ENCODE results near the gene B4GALT1.

B4GALT1 gene

DNA sequence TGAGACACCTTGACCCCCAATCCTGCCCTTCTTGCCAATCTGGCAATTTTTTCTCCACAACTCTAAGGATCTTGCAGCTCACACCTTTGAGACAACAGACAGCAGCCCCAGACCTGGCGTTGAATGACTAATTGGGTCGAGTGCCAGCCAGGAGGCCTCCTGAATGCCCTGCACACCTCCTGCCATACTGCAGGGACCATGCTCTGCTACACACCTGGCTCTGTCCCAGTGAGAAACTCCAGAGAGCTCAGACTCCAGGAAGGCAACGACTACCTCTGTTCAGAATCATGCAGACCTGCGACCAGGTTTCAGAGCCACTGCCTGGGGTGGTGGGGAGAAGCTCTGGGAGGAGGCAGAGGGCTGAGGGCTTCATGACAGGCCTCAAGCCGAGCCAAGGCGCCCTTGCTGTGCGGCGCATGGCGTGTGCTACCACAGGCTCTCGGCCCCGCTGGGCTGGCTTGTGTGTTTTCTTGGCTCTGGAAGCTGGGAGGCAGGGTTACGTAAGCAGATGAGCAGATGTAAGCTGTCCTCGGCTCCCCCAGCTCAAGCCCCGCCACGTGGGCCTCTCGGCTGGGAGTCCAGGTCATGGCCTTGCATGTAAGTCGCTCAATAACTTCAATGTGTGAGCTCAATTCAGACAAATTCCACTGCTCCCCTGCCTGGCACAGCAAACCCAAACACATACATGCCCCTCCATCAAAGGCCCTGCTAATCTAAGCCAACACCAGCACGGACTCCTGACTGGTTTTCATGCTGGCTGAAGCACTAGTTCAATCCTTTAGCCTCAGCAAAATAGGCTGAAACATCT is 27.5 kb downstream of the B4GALT1 start:
- no peak for DNase-seq

DNA sequence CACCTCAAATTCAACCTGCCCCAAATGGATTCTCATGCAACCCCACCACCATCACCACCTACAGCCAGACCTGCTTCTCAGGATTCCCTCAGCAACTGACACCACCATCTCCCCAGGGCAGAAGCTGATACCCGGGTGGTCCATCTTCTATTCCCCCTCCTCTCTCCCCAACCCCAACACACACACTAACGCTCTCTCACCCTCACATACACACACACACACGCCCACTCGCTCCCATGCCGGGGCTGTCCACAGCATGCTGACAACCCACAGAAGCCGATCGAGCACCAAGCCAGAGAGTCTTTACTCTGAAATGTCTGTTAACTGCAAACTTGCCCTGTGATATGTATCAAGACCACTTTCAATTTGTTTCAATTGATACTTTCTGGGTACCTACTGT is 28.4 kb downstream of the B4GALT1 start:
- no peak for DNase-seq

DNA sequence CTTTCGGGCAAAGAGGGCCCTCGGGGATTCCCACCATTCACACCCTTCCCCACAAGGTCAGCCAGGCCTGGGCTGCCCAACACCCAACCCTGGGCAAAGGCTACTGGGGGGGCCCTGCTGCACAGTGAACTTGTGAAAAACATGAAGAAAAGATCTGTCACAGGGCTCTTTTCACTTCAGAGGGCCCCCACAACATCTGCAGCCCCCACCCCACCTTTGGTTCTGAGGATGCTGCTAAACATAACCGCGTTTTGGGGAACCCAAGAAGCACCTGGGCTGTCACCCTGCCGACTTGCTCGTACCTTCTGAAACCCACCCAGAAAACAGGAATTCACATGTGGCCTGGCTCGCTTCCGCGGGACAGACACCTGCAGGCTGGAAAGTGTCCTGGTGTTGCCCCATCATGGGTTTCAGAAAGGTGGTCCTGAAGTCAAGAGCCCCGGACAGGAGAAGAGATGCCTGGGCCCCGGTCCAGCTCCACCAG is 29.3 kb downstream of the B4GALT1 start:
- DNase-seq: no peak

DNA sequence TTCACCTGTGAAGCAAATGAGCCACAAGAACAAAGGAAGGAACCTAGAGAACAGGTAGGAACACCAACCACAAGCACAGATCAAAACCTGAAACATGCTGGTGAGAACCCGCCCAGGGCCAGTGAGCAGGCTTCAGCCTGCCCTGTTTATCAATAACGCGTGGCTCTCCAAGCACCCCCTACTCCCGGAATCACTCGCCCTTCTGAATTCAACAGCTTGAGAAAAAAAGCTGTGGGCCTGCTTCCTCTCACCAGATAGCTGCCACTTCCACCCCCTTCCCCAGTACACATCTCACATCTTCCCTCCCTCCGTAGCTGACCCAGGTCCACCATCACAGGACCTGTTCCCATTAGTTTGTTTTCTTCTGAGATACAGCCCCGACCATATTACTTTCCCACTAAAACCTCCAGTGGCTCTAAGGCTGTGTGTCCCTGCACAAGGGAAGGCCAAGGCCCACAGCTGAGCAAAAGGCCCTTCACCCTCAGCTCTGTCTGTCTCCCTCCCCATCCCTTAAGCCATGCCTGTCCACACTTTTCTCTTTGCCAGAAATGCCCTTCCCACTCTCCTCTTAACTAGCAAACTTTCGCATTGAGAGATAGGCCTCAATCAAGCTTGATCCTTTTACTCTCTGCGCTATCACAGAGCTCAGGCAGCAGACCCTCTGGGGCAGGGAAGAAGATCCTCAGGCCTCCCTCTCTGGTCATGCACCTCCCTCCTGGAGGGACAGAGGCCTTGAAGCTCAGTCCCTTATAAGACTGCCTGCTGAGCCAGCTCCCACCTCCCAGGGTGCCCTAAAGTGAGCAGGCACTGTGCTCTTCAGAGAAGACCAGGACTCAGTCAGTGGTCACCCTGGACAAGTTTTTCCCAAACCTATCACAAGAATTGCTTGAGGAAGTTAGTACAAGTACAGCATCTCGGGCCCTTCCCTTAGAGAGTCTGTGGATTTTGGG is 30.1 kb downstream of the B4GALT1 start:
- DNase-seq: no peak

DNA sequence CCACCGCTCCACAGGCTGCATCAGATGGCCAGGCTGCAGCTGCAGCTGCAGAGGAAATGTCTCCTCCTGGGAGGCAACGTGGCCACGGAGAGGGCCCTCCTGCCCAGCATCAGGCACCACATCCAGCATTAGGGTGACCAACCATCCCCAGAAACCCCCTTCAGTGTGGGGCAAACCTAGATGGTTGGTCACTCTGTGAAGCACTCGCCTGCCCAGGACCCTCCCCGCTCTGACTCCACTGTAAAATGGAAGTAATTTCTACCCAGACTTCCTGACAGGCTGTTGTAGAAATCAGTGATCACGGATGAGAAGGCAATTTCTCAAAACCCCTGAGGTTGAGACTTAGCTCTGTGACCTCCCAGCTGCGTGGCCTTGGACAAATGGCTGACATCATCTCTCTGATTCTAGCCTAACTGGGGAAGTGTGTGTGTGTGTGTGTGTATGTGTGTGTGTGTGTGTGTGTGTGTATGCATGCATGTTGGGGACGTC is 31.6 kb downstream of the B4GALT1 start:
- DNase-seq: no peak

DNA sequence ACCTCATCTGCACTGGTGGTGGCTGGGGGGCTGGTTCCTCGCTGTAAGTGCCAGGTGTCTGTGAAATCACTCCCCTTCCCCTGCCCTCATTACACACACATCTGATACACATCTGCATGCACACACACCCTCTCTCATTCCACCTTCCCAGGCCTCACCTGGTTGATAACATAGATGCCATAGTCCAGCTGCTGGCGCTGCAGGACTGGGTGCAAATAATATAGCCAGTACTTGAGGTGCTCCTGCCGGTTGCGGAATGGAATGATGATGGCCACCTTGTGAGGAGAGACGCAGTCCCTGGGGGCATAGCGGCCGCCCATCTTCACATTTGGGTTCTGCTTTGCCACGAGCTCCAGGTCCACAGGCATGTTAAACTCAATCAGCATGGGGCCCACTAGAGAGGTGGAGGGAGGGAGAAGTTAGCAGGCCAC is 32.1 kb downstream of the B4GALT1 start:
- DNase-seq: no peak

DNA sequence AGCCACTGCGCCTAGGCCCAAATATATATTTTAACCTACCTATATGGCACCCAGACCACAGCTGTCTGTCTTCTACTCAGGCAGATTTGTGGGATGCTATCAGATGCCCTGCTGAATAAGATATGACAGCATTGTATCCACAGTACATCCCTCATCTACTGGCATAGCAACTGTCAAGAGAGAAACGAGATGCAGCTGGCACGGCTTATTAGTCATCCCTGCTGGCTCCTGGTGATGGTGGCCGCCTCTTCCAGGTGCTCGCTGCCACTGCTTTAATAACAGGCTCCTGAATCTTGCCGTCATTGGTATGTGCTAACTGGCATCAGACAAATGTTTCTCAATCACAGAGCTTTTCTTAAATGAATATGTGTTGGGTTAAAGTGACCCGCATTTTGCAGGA is 34.0 kb downstream of the B4GALT1 start:
- no peak for DNase-seq

DNA sequence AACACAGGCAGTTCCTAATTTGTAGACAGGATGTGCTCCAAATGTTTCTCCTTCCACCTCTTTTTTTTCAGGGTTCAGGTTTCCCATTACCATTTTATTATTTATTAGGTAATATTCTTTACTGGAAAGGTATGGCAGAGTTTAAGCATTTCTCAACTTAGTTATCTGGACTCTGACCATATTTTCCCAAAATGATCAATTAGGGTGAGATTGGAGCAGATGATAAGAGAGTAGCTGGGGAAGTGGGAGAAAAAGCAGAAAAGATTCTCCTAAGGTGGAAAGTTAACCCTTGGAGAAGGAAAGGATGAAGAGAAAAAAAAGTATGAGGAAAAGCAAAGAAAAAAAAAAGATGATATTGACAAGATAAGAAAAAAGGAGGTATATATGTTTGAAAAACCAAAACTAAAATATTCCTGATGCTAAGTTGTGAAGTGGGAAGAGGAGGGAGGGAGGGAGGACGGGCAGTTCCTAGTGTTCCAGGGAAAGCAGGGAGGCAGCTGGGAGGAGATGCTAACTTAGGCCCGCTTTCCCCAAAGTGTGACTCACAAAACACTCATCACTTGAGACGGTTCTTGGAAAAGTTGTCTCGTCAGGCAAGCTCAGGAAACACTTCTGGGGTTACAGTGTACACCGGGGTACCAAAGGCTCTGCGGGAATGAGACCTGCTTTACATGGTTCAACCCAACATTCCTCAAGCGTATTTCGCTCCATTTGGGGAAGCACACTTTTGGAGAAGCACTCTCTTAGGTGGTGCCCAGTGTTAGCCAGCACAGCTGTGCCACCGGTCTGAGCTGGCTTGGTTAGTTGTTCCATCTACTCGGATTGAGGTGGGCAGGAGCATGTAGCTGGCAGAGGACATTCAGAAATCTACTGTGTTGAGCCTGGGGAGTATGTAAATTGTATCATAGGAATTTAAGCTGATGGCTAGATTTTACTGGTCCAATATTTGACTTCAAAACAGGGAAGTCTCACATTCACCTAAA is 35.1 kb downstream of the B4GALT1 start:
- DNase-seq: no peak

DNA sequence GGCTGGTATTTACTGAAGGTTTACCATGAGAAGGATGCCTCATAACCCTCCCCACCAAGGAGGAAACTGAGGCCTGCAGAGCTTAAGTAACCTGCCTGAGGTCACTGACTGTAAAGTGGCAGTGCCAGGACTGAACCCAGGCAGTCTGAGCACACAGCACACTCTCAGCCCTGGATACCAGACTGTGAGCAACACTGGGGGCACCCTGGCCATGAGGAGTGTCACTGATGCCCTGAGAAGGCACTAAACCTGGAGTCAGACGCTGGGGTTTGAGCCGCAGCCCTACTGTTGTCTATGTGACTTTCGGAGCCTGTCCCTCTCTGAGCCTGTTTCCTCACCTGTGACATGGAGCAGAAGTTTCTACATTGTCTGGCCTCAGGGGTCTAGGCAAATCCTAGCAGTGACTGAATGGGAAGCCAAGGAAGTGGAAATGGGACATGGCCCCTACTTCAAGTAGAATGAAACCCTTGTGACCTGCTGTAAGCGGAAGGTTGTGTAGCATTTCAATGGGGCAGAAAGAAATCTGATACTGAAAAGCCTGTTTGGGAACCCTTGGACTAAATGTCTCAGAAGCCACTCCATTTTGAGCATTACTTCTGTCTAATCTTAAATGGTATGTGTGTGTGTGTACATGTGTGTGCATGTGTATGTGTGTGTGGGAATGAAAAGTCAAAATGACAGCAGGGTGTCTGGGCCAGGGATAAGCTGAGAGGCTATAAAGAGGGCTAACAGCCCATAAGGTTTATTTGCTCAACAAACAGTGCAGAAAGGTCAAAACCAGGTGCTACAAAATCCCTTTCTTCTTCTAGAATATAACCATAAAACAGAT is 36.0 kb downstream of the B4GALT1 start:
- DNase-seq: no peak

DNA sequence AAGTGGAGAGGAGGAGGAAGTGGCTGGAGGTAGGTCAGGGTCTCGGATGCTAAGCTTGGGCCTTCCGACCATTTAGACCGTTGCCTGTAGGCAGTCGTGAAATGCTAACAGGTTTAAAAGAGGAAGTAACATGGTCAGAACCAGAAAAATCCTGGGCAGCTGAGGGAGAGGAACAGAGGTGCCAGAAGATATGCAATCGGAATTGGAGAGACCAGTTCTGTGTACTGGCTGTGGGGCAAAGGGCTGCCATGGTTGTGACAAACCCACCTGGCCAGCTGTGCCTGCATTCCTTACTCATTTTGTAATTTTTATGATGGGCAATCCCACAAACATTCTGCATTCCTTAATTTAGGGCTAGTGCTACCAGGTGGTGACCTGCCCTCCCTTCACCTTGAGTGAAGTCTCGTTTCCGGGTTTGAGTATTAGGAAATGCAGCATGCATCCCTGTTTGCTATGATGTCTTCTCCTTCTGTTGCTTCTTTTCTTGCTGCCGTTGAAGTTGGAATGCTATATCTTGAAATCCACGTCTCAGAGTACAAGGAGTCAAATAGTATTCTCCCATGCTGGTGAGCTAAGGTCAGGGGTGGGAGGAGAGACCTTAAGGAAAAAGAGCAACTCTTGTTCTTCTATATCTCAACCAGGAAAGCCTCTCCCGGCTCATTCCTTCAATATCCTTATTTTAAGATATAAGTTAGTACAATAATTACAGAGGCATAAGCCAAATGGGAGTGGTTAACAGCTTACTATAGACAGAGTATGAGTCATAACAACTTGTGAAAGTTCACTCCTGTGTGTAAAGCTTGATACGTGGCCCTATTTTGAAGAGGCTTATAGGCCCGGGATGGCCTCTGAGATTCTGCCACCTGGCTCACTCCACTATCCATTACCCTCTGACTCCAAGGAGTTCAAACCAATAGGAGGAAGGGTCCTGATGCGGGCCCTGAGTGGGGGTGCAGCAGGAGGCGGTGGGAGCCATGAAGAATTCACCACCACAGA is 37.0 kb downstream of the B4GALT1 start:
- DNase-seq: no peak

DNA sequence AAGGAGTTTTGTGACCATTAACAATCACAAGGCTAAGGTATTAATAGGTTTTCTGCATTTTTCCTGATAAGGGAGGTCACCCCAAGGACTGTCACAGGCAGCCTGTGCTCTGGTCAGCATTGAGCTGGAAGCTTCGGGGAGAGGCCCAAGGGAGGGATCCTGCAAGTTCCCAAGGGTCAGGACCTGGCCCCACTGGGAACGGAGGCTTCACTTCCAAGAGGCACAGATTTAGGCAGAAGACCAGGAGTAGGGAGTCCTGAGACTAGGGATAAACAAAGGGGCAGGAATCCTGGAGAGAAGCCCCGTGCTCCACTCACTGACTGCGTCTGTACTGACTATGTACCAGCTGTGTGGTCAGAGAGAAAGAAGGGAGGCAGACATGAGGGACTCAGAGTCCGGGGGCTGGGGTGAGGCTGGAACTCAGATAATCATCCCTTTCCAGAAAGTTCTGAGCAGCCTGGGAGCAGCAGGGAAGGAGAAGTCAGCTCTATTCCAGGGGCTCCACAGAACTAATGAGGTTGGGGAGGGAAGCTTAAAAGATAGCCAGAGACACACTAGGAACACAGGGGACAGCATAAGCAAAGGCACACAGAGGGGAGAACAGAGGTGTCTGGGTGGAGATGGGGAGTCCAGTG is 37.8 kb downstream of the B4GALT1 start:
- DNase-seq: no peak

DNA sequence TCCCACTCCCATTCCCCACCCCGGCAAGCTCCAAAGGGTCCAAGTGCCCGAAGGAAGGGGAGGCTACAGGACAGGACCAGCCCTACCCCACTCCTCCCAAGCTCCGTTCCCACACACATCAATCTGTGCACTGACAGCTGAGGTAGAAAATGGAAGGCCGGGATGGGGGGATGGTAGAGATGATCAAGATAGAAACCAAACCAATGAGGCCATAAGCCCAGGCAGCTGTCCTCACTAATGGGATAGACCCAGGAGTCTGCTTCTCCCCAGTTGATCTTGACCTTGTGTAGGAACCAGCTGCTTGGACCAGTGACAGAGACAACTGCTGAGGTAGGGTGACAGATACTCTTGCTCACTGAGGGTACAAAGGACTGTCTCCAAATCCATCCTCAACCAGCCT is 38.6 kb downstream of the B4GALT1 start:
- DNase-seq: no peak

DNA sequence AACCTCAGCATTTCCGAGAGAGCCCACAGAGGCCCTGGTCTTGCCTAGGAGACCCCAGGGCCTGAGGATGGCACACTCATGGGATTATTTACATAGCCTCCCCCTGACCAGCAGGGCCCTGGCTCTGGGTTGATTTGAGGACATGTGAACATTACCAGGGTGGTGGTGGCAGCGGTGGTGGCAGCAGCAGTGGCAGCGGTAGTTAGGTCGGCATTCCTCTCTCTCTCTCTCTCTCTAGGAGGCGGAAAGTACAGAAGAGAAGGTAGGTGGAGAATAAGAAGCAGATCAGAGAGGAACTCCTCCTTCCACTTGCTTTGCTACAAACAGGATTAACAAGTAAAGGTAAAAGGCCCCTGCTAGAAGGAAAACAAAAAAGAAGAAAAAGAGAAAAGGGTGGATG is 39.3 kb downstream of the B4GALT1 start:
- no peak for DNase-seq

DNA sequence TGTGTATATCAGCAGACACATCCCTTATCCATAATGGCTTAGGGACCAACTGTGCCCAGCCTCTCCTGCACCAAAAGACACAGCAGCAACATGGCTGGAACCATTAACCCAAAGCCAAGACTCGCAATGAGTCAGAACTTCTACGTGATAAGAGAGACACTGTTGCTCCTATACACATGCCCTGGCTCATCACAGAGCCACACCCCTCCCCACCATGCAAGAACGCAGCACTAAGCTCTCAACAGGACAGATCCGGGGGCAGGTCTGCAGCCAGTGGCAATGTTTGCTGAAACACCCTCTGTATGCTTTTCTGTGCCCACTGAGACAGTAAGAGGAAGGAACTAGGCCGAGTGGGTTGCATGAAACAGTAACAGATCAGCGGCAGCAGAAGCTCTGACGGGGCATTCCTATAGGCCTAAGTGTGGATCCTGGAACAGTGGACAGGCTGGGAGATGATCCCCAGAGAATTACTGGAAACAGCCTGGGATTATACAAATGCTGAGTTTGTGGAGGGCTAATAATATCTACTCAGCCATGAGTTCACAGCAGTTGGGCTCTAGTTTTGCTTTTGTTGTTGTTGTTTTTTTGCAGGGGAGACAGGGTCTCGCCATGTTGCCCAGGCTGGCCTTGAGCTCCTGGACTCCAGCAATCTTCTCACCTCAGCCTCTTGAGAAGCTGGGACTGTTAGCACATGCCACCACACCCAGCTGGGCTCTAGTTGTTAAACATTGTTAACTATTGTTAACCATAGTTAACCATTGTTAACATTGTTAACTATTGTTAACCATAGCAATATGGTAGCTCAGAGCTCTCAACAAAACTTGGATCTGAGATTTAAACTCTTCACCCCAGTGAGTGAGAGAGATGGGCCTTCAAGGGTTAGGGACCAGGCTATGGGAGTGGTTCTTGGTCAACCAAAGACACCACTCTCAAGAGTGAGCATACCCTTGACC is 41.0 kb downstream of the B4GALT1 start:
- DNase-seq: no peak

DNA sequence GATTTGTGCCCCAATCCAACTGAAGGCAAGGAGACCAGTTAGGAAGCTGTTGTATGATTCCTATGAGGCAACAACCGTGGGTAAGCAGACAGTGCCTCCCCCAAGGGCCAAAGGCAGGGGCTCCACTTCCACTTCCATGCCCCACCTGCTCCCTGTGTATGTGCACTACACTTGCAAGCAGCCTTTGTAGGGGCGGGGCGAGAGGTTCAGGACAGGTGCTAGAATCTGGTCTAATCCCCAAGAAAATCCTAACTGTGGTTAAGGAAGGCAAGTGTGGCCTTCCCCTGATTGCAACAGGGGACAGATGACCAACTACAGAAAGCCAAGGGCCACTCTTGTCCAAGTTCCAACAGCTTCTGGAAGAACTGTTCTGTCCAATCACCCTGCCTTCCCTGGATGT is 41.7 kb downstream of the B4GALT1 start:
- DNase-seq: no peak

DNA sequence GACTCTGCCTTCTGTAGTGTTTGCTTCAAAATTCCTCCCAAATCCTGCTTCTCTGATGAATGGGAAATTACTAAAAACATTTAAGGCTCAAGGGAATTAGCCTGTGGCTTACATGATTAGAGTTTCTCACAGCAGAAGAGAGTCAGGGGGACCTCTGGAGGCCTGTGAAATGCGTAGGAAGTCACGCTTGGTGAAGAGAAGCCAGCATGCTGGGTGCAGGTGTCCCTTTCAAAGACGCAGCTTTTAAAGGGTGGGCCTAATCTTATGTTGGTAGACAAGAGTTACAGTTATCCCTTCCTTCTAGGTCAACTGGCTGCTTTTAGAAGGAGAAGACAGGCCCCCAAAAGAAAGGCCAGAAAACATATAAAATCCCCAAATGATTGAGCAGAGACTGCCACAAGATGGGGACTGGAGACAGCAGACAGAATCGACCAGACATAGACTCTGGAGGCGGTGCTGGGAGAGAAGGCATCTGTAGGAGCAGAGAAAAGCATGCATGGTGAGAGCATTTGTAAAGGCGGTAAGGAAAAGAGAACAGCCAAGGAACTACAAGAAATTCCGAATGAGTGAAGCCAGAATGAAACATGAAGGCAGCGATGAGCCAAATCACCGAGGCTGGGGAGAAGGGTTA is 42.3 kb downstream of the B4GALT1 start:
- no peak for DNase-seq

DNA sequence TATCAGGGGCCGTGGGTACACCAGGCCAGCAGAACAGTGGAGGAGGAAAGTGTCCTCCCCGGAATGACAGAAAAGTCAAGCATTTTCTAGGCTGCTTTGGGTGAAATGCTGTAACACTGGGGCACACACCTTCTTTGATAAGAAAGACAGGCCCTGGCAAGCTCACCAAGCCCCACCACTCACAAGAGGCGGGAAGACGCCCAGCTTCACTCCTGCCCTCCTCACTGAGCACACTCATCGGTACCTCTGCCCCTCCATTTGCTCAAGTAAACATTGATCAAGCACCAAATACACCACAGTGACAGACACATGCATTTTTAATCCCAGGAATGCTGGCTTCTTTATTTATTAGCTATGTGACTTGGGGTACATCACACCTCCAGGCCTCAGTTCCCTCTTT is 43.1 kb downstream of the B4GALT1 start:
- DNase-seq: no peak

Measured in stimulated activated CD4-positive, alpha-beta T cell treated with anti-CD3 and anti-CD28 coated beads, Interleukin-4, amount 100 ng/mL, for 24 hours (primary cell).